H1 (cell line): ENCODE data around the gene SFMBT2.

Experiments
- ATF3 ChIP-seq: IDR thresholded peaks from 2 replicates; pipeline ENCODE4 v1.6.1; 2011; ENCODE audit warnings: low read depth, mild to moderate bottlenecking, low read length; ENCODE audit not compliant: insufficient read depth
- CEBPB ChIP-seq: IDR thresholded peaks from 2 replicates; pipeline ENCODE4 v1.6.1; 2012; ENCODE audit warnings: low read depth, low read length
- CHD1 ChIP-seq: IDR thresholded peaks from 2 replicates; pipeline ENCODE4 v1.6.1; 2012; ENCODE audit warnings: low read depth, low read length, improper control_type of control experiment
- CTCF ChIP-seq, 3 experiments: IDR thresholded peaks; 1 replicate in 2 of 3; 2 replicates in 1 of 3; pipeline versions ENCODE4 v1.5.1 to v1.6.1; 2011; ENCODE audit warnings: low read length in 3 of 3, mild to moderate bottlenecking in 3 of 3, inconsistent platforms in 2 of 3, low read depth in 1 of 3, moderate library complexity in 1 of 3; ENCODE audit not compliant: insufficient read depth in 1 of 3; ENCODE audit errors: control extremely low read depth in 1 of 3
- EZH2 ChIP-seq: fragments of 200-600 bp; sonication (generic); IDR thresholded peaks from 2 replicates; pipeline ENCODE4 v1.7.1; 2012; ENCODE audit warnings: low read depth, mild to moderate bottlenecking, moderate library complexity, low read length, inconsistent platforms; ENCODE audit not compliant: severe bottlenecking
- POLR2A ChIP-seq, 2 experiments: IDR thresholded peaks; 1 replicate in 1 of 2; 2 replicates in 1 of 2; pipeline ENCODE4 v1.6.1; 2011; ENCODE audit warnings: low read depth in 2 of 2, low read length in 2 of 2, mild to moderate bottlenecking in 2 of 2; ENCODE audit errors: control extremely low read depth in 1 of 2
- POLR2AphosphoS5 ChIP-seq: IDR thresholded peaks from 2 replicates; pipeline ENCODE4 v1.6.1; 2011; ENCODE audit warnings: low read depth, low read length
- RAD21 ChIP-seq, 2 experiments: IDR thresholded peaks in 1 of 2; conservative IDR thresholded peaks in 1 of 2; 2 replicates each; pipeline ENCODE4 v1.6.1; 2011; ENCODE audit warnings: low read depth in 2 of 2, low read length in 2 of 2, improper control_type of control experiment in 1 of 2, inconsistent platforms in 1 of 2, mild to moderate bottlenecking in 1 of 2, moderate library complexity in 1 of 2
- RBBP5 ChIP-seq: IDR thresholded peaks from 2 replicates; pipeline ENCODE4 v1.7.1; 2012; ENCODE audit warnings: low read depth, mild to moderate bottlenecking, inconsistent platforms, low read length, moderate library complexity, borderline replicate concordance
- RFX5 ChIP-seq: IDR thresholded peaks from 2 replicates; pipeline ENCODE4 v1.6.1; 2011; ENCODE audit warnings: low read depth, low read length, improper control_type of control experiment, borderline replicate concordance
- SIX5 ChIP-seq: IDR thresholded peaks from 2 replicates; pipeline ENCODE4 v1.6.1; 2011; ENCODE audit warnings: mild to moderate bottlenecking, low read depth, low read length
- SUZ12 ChIP-seq: fragments of 200-600 bp; sonication (generic); IDR thresholded peaks from 2 replicates; pipeline ENCODE4 v1.6.1; 2012; ENCODE audit warnings: mild to moderate bottlenecking, inconsistent platforms, low read length, moderate library complexity, mixed read lengths
- TAF1 ChIP-seq: IDR thresholded peaks from 2 replicates; pipeline ENCODE4 v1.6.1; 2011; ENCODE audit warnings: mild to moderate bottlenecking, low read depth, low read length
- USF2 ChIP-seq: IDR thresholded peaks from 2 replicates; pipeline ENCODE4 v1.6.1; 2011; ENCODE audit warnings: low read length, improper control_type of control experiment

- TF ChIP-seq USF2 (no peak), CHD1 (no peak), CTCF (IDR thresholded peaks at IDR 0.05; ENCODE audit: control extremely low read depth in 1 of 3, insufficient read depth in 1 of 3, low read depth in 1 of 3, low read length in 3 of 3) (no peak), POLR2AphosphoS5 (no peak), CEBPB (no peak), ATF3 (no peak), SUZ12 (no peak), RFX5 (no peak), EZH2 (no peak), POLR2A (IDR thresholded peaks at IDR 0.05; ENCODE audit: control extremely low read depth in 1 of 2, low read depth in 2 of 2, low read length in 2 of 2) (no peak), RBBP5 (no peak), TAF1 (no peak), SIX5 (no peak), RAD21 (IDR thresholded peaks at IDR 0.05 in 1 of 2, conservative IDR thresholded peaks at IDR 0.05 in 1 of 2; ENCODE audit: low read depth in 2 of 2, low read length in 2 of 2) (no peak)
Measured at GRCh38 chr10:7133278-7133677, 277.6 kb downstream of the SFMBT2 start.
